ENCODE results near the gene HOXD3.

DNA sequence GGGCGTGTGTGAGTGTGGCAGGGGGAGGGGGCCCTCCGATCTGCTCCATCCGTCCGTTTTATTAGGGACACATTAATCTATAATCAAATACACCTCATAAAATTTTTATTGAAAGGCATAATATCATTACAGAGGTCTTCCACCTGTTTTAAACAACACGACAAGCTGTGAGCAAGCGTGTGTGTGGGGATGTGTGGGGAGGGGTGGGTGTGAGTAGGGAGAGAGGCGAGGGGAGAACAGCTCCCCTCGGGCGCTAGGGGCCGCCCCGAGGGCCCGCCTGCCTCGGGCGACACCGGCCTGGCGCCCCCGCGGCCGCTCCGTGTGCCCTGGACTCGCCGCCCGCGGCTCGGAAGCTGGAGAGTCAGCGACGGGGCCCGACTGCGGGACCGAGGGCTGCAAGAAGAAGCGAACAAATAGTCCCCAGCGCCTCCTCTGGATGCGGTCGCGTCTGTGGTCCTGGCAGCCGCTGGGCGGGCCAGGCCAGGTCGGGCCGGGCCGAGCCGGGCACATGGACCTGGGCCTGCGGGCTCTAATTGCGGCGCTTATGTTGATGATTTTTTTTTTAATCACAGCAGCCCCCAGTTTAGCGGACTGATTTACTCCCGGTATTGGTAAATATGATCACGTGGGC is 34.9 kb upstream of the HOXD3 start:
- TF ChIP-seq, protein P1, sequence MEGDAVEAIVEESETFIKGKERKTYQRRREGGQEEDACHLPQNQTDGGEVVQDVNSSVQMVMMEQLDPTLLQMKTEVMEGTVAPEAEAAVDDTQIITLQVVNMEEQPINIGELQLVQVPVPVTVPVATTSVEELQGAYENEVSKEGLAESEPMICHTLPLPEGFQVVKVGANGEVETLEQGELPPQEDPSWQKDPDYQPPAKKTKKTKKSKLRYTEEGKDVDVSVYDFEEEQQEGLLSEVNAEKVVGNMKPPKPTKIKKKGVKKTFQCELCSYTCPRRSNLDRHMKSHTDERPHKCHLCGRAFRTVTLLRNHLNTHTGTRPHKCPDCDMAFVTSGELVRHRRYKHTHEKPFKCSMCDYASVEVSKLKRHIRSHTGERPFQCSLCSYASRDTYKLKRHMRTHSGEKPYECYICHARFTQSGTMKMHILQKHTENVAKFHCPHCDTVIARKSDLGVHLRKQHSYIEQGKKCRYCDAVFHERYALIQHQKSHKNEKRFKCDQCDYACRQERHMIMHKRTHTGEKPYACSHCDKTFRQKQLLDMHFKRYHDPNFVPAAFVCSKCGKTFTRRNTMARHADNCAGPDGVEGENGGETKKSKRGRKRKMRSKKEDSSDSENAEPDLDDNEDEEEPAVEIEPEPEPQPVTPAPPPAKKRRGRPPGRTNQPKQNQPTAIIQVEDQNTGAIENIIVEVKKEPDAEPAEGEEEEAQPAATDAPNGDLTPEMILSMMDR (IDR thresholded peaks at IDR 0.05), result no peak
- no peak for TF ChIP-seq POLR2AphosphoS5 (IDR thresholded peaks at IDR 0.05)
